HG03108 (cell line): Measurements from ENCODE around the gene SLC25A45.

ENCODE experiments used
- ATAC-seq: cut with Tn5 transposase; IDR thresholded peaks from one replicate; pipeline ENCODE4 v1.9.1; 2021; ENCODE audit warnings: moderate library complexity; ENCODE audit not compliant: unreplicated experiment

The SLC25A45 gene

DNA sequence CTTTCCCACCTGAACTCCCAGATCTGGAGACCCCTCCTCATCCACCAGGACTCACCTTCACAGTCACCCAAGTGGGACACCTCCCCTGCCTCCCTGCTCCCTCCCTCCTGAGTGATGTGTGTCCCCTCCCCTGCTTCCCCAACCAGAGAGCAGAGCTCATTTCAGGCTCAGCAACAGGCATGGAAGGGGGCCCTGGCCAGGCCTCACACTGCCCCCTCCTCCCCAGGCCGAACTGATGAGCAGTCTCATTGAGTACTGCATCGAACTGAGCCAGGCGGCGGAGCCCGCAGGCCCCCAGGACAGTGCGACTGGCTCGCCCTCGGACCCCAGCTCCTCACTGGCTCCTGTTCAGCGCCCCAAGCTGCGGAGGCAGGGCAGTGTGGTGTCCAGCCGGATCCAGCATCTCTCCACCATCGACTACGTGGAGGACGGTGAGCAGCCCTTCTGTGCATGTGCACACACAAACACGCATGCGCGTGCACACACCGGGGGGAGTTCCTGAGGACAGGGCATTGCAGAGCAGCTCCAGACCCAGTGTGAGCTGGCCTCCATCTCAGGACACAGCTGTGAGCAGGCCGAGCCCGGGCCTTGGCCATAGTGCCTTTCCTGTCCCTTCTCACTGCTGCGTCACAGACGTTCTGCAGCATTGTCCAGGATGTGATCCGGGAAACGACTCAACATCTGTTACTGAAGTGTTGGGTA lies 22.3 kb upstream of the SLC25A45 start:
- ATAC-seq: no peak

- no peak for ATAC-seq
Observed at GRCh38 chr11:65404210-65404609, 21.8 kb upstream of the SLC25A45 start.

DNA sequence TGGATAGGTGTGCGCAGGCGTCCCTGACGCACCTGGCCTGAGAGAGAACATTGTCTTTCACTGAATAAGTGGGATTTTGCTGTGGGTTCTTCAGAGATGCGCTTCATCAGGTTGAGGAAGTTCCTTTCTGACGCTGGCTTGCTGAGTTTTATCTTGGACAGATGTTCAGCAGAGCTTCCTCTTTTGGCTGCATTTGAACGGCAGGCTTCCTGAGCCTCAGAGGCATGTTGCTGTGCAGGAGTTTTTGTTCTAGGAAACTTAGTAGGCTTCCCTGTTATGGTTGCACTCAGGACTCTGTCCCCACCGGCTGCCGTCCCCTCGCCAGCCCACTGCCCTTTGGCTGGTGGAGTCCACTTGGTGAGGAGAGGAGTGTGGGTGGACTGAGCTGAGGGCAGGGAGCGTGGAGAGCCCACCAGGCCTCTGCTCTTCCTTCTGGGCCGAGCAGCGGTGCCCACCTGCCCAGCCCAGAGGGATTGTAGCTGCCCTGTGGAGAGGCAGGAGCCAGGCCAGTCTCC lies 21.2 kb upstream of the SLC25A45 start:
- ATAC-seq: no peak

DNA sequence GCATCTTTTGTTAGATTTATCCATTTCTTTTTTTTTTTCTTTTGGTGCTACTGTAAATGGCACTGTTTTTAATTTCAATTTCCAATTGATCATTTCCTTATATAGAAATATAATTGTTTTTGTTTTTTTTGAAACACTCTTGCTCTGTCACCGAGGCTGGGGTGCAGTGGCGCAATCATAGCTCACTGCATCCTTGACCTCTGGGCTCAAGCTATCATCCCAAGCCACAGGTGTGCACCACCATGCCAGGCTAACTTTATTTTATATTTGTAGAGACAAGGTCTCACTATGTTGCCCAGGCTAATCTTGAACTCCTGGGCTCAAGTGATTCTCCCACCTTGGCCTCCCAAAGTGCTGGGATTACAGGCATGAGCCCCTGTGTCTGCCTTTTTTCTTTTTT lies 20.3 kb upstream of the SLC25A45 start:
- ATAC-seq: no peak

DNA sequence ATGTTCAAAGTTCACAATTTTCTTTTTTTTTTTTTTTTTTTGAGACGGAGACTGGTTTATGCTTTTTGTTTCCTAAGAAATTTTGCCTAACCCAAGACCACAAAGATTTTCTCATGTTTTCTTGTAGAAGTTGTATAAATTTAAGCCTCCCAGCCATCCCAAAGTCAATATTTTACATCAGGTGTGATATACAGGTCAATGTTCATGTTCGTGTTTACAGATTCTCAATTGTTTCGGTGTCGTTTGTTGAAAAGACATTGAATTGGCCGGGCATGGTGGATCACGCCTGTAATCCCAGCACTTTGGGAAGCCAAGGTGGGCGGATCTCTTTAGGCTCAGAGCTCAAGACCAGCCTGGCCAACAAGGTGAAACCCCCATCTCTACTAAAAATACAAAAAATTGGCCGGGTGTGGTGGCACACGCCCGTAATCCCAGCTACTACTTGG lies 19.4 kb upstream of the SLC25A45 start:
- ATAC-seq: no peak

- ATAC-seq: no peak
Observed at GRCh38 chr11:65401073-65401802, 18.8 kb upstream of the SLC25A45 start.

- no peak for ATAC-seq
Observed at GRCh38 chr11:65400307-65401072, 18.0 kb upstream of the SLC25A45 start.

- no peak for ATAC-seq
Observed at GRCh38 chr11:65399845-65400244, 17.4 kb upstream of the SLC25A45 start.

DNA sequence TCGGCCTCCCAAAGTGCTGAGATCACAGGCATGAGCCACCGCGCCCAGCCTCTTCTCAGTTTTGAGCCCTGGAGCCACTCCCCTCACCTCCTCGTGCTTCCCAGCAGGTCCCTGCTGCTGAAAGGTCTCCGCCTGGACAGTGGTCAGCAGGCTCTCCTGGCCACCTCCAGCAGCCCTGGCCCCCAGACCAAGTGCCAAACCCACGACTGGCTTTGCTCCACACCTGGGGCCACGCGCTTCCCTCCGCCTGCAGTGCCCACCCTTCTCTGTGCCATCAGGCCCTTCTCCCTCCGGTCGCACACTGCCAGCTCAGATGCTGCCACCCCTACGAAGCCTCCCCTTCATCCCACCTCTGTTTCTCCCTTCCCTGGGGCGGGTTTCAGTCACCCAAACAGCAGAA lies 16.8 kb upstream of the SLC25A45 start:
- ATAC-seq: no peak

GRCh38 chr11:65398362-65398910 lies 16.0 kb upstream of the SLC25A45 start:
- ATAC-seq: no peak

DNA sequence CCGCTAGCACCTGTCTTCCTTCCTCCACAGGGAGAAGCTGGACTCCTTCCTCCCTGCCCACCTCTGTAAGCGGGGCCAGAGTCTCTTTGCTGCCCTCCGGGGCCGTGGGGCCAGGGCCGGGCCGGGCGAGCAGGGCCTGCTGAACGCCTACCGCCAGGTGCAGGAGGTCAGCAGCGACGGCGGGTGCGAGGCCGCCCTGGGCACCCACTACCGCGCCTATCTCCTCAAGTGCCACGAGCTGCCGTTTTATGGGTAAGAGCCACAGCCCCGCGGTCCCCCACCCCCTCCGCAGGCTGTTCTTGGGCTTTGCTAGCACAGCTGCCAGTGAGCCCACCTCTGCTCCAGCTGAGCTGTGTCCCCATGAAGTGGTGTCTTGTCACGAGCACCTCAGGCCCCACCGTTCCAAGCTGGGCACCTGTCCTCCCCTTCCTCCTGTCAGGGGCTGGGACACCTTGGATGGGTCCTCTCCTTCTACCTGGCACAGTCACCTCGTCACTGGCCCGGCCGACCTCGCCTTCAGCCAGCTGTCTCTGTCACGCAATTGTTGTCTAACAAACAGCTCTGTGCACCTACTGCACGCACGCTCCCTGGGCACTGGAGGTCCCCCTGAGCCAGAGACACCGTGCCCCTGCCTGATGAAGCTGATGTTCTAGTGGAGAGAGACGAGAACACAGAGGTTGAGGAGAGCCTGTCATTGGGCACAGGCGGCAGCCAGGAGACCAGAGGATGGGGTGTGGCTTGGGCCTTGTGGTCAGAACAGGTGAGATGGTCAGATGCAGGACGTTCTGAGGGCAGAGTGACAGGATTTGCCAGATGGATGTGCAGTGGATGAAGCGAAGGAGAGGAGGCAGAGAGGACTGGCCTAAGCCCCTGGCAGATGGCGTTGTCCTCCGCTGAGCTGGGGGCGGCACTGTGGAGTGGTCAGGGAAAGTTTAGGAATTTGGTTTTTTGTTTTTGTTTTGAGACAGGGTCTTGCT lies 14.6 kb upstream of the SLC25A45 start:
- no peak for ATAC-seq

- ATAC-seq: no peak
Observed at GRCh38 chr11:65395961-65396530, 13.6 kb upstream of the SLC25A45 start.

DNA sequence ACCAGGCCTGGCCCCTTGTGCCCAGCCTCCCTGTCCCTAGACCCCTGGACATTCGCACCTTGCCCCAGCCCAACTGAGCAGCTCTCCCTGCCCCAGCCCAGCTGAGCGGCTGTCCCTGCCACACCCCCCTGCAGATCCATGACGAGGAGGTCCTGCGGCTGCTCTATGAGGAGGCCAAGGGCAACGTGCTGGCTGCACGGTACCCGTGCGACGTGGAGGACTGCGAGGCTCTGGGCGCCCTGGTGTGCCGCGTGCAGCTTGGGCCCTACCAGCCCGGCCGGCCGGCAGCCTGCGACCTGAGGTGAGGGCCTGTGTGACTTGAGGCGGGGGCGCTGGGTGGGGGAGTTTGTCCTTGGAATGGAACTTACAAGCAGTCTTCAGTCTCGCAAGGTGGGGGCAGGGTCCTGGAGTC lies 11.7 kb upstream of the SLC25A45 start:
- no peak for ATAC-seq

GRCh38 chr11:65393513-65394079 lies 11.2 kb upstream of the SLC25A45 start:
- ATAC-seq: no peak

DNA sequence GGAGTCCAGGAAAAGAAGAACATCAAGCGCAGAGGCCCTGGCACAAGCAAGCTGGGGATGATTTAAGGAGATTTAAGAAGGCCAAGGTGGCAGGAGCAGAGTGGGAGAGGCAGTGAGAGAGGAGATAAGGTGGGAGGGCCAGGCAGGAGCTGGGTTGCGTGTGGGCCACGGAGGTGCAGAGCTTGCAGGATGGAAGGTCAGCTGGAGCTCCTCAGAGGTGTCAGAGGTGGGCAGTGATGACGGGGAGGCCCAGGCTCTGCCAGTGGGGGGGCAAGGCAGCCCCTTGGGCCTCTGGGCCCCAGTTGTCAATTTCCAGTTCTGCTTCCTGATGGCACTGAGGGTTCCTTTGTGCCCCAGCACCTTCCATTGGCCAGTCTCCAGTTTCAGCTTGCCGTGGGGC lies 10.5 kb upstream of the SLC25A45 start:
- no peak for ATAC-seq

GRCh38 chr11:65392186-65392829 lies 9.9 kb upstream of the SLC25A45 start:
- ATAC-seq: no peak

- no peak for ATAC-seq
Observed at GRCh38 chr11:65390996-65391395, 8.6 kb upstream of the SLC25A45 start.

DNA sequence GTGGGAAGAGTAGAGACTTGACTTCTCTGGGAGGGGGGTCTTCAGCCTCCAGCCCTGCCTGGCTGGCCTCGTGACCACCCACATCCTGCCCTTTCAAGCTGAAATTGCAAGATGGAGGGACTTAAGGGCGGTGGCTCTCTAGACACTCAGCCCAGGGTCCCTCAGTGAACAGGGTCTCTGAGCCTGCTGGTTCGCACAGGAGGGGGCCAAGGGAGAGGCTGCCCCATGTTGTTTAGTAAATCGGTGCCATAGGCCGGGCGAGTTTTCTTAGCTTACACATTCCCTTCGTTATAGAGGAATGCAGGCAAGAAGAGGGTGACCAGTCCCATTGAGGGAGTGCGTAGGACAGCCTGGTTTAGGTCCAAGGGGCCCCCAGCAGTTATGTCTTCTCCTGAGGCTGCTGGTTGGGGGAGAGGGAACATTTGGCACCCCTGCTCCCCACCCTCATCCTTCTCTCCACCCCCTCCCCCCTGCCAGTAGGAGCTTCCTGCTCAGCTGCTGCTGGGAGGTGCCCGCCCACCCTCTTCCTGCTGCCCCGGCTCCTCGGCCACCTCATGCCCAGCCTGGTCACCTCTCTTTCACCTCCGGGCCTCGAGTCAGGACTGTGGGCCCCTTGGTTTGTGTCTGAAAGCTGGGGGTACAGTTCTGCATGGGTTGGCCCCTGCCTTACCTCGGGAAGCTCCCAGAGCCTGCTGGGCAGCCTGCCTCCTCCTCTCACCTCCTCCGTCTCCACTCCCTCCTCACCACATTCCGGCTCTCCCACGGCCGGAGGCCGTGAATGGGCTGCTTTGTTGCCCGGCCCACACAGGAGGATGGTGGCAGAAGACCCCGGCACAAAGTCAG lies 7.9 kb upstream of the SLC25A45 start:
- no peak for ATAC-seq
